ENCODE measurements around the gene PAPOLA. TPM values are rescaled to one million over a fixed set of nuclear protein-coding genes. Genes with fewer than 3 reads are reported as not detected.
"Not testable (repeated sequence)": the region's sequence is repeated elsewhere in the genome, so short reads cannot be mapped to it uniquely, and the experiment has no call there.

The PAPOLA gene
- polyA plus RNA-seq (ENCODE audit: insufficient read length in 4 of 4) = 100 to 1,000 TPM; 183 to 245 (median 225) TPM

DNA sequence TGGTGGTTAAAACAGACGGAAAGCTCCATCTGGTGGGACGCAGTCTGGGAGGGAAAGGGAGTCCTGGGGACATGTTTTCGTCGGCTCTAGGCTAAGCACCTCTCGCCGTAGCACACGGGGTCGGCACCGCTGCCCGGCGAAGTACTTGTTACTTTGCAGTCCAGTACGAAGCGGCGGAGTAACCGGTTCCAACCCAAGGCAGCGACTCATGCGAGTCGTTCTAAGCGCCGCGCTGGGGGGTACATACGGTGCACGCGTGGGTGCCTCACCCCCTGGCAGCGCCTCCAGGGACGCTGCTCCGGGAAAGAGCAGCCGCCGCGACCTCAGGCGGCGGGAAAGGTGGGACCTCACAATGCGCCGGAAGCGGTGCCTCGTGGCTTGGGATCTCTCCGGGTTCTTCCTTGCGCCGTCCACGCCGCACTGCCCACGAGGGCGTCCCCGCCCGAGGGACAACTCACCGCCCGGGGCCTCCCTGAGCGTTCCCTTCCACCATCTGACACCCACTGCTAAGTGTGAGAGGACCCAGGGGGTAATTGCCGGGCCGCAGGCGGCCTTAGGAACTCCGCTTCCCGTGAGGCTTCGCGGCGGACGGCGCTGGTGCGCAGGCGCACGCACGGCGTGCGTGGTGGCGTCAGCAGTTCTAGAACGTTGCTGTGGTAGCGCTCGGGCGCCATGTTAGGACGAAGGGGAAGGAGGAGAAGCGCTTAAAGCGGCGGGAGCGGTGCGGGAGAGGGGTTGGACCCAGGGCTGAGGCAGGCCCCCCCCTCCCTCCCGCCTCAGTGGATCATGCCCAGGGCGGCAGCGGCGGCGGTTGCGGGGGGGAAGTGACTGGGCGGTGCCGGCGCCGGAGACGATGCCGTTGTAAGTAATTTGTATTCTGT, at the start of gene PAPOLA:
TSS of gene PAPOLA (plus strand) at position 643 of the 881 bp plus-strand sequence. CDS start at position 854, 211 bp downstream.
- DNase-seq (ENCODE audit: low read depth in 4 of 4, low spot score in 3 of 4) = peak; percentile 93 to 98 (median 93)

DNA sequence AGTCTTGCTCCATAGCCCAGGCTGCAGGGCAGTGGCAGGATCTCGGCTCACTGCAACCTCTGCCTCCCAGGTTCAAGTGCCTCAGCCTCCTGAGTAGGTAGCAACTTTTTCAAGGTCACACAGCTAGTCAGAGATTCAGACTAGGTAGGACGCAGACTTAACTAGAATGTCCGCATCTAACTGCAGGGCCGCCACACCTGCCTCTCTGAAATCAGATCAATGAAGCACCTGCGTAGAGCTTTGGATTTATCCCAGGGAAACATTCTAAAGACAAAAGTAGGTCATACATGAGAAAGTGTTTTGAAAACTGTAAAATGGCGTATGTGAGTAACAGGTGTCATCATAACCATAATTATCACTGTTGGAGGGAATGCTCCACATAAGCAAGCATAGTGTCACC, 49.5 kb upstream of the PAPOLA start:
- no peak for DNase-seq (ENCODE audit: low read depth in 4 of 4, low spot score in 3 of 4)

DNA sequence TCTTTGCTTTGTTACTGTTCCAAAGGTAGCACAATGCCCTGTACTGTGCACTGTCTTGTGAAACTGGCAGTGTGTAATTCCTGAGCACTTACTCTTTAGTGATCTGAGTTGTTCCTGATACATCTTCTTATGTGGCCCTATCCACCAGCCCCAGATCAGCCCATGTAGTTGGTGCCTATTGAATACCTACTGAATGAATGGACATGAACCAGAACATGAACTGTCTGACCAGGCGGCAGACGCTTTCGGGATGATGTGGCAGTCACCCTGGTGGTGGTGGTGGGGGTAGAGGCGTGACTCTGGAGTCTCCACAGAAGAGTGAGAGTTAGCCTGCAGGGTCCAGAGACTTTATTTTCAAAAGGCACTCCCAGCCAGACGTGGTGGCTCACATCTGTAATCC, 46.6 kb upstream of the PAPOLA start:
- no peak for DNase-seq (ENCODE audit: low read depth in 4 of 4, low spot score in 3 of 4)

DNA sequence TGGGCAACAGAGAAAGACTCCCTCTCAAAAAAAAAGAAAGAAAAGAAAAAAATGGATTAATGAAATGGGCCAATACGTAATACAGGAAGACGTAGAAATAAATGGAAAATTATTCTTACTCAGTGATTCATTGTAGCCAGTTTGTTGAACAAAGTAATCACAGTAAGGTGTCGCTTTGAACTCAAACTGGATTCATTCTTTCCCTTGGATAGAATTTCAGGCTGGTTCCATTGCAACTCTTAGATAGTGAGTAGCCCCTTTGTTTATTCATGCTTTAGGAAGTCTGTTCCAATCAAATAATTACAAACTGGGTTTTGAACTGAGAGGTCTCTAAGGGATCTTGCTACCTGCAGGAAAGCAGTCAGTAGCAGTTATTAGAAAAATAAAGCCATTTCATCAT, 42.3 kb upstream of the PAPOLA start:
- DNase-seq (ENCODE audit: low read depth in 4 of 4, low spot score in 3 of 4) = no peak

DNA sequence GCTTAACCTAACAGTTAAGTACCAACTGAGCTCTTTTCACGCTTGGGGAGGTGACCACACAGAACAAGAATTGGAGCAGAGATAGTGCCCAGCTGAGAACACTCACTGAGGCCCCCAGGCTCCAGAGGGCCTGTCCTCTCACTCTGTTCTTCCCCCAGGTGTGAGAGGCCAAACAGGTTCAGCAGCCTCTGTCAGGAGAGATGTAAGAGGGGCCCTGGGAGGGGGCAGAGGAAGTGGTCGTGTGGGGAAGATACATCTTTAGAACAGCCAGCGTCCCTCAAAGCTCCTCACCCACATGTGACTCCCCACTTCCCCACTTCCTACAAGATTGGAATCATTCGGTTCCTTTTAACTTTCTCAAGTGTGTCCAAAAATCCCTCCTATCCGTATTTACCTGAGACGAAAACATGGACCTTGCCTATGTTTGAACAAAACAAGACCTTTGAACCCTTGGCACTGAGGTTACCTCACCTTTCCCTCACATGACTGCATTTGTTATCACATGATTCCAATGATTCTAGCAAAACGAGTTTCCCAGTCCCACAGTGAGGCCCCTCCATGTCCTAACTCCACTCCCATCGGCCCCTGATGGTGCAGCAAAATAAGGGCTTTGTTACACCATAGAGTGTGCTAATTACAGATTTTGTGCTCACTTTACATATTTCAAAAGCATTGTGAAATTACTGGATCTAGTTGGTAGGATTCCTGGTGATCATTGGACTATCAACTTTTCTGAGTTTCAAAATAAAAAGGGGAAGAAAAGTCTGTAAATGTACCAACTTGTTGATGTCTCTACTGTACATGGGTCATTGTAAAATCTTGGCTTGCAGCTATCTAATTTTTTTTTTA, 40.0 kb upstream of the PAPOLA start:
- no peak for DNase-seq (ENCODE audit: low read depth in 4 of 4, low spot score in 3 of 4)

DNA sequence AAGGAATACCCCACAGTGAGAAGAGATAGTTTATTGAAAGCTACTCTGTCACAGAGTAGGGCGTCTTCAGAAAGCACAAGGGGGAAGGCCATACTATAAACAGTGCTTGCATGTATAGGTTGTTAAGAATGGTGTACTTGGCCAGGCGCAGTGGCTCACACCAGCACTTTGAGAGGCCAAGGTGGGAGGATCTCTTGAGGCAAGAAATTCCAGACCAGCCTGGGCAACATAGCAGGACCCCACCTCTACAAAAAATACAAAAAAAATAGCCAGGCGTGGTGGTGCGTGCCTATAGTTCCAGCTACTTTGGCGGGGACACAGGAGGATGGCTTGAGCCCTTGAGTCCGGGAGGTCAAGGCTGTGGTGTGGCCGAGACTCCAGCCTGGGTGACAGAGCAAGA, 38.0 kb upstream of the PAPOLA start:
- DNase-seq (ENCODE audit: low read depth in 4 of 4, low spot score in 3 of 4) = no peak

DNA sequence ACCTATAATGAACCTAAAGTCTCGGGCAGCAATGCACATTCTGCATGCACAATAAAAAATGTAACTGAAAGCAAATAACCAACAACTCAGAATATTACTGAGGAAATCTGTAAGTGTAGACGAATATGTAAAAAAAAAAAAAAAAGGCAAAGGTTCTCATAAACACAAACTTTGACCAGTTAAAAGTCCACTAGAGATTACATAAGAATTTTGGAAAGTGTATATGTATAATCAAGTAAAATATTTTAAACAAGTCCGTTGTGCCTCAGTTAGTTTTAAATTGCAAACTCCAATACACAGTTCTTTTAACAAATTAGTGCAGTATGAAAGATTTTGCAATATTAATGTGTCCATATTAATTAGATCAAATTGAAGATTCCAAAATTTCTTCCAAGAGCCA, 35.3 kb upstream of the PAPOLA start:
- DNase-seq (ENCODE audit: low read depth in 4 of 4, low spot score in 3 of 4) = no peak

DNA sequence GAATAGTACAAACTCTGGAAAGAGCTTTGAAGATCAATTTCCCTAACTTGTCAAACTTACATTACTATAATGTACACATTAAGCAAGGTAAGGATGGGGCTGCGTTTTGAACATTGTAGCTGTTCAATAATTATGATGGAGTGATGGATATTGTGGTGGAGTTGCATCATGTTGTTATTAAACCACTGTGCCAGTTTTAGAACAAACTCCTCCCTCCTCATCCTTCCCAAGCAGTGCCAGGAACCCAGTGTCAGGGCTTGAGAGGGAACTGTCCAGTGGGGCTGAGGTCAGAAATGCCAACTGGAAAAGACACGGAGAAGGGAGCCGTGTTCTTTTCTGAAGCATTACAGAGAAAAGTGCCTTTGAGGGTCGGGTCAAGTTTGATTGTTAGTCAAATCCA, 31.9 kb upstream of the PAPOLA start:
- DNase-seq (ENCODE audit: low read depth in 4 of 4, low spot score in 3 of 4) = no peak

DNA sequence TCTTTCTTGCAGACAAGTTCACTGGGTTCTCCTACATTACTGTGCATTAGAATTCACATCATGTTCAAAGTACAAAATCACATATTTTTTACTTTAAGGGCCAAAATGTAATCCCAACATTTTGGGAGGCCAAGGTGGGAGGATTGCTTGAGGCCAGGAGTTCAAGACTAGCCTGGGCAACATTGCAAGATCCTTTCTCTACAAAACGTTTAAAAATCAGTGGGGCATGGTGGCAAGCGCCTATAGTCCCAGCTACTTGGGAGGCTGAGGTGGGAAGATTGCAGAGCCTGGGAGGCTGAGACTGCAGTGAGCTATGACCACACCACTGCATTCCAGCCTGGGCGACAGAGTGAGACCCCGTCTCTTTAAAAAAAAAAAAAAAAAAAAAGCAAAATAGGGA, 31.2 kb upstream of the PAPOLA start:
- DNase-seq (ENCODE audit: low read depth in 4 of 4, low spot score in 3 of 4) = not testable (repeated sequence)

DNA sequence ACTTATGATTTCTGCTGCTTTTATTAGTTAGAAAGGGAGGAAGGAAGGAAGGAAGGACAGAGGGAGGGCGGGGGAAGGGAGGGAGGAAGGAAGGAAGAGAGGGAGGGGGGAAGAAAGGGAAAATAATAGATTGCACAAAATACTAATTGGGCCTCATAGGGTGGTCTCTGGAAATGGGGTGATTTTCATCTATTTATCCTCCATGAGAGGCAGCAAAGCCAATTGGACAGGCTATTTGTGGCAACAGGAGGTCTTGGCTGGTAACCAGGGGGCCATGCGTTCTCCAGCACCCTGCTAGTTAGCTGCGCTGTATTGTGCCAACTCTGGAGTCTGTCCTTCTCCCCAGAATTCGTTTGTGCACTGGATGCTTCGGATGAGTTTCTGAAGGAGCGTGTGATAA, 24.1 kb upstream of the PAPOLA start:
- no peak for DNase-seq (ENCODE audit: low read depth in 4 of 4, low spot score in 3 of 4)

DNA sequence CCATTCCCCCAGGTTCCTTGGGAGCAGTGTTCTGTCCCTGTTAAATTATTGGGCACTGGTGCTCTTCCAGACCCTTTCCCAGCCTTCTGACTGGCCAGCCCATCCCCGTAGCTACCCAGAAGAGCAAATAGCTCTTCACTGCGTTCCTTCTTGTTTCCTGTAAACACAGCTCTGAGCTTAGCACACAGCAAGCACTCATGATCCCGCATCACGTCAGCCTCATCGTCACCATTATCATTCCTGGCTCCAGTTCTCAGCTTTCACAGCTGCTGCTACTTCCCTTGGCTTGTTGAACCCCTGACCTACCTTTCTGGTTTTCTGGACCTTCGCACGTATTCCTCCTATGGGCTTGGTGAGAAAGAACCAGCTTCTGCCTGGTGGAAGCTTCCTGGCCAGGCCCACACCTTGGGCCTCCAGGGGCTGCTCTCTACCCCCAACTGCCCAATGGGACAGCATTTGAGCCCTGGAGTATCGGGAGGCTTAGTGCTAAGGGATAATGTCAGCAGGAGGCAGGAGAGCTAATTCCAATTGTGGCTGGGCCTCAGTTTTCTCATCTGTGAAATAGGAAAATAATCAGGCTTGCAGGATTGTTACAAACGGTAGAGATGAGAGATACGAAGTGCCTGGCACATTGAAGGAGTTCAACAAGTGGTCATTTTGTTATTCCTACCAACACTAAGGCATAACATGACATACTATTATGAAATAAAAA, 22.6 kb upstream of the PAPOLA start:
- no peak for DNase-seq (ENCODE audit: low read depth in 4 of 4, low spot score in 3 of 4)

DNA sequence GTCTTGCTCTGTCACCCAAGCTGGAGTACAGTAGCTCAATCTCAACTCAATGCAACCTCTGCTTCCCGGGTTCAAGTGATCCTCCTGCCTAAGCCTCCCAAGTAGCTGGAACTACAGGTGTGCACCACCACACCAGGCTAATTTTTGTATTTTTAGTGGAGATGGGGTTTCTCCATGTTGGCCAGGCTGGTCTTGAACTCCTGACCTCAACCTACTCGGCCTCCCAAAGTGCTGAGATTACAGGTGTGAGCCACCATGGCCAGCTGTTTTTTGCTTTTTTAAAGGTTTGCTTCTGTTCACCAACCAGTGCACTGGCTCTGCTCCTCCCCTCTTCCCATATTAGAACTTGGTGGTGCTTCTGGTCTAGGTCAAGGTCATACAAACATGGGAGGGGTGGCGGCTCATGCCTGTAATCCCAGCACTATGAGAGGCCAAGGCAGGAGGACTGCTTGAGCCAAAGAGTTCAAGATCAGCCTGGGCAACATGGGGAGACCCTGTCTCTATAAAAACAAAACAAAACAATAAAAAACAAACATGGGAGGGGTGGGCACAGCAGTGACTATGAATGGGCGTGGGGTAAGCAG, 20.4 kb upstream of the PAPOLA start:
- no peak for DNase-seq (ENCODE audit: low read depth in 4 of 4, low spot score in 3 of 4)

DNA sequence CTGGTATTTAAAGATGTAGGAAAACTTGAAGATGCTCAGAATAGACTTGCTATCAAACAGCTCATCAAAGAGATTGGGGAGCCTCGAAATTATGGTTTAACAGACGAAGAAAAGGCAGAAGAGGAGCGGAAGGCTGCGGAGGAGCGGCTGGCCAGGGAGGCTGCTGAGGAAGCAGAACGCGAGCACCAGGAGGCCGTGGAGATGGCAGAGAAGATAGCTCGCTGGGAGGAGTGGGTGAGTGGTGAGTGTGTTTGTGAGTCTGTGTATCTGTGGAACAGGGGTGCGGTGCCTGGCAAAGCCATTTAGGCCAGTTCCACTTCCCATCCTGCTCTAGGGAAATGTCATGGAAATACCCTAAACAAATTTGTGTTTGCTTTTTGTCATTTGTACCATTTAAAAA, 19.2 kb upstream of the PAPOLA start:
- DNase-seq (ENCODE audit: low read depth in 4 of 4, low spot score in 3 of 4) = no peak

DNA sequence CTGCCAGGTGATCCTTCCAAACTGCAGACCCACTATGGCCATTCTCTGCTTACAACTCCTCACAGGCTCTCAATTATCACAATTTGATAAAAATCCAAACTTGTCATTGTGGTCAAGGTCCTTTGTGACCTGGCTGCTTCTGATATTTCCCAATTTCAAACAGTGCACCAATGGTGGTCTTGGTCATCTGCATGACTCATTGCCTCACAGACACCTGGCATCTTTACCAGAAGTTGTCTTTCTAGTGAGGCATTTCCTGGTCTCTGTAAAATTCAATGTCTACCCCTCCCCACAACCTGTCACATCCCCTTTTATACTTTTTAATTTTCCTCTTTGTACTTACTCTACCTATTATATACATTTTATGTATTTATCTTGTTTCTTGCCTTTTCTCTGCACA, 17.8 kb upstream of the PAPOLA start:
- DNase-seq (ENCODE audit: low read depth in 4 of 4, low spot score in 3 of 4) = no peak

DNA sequence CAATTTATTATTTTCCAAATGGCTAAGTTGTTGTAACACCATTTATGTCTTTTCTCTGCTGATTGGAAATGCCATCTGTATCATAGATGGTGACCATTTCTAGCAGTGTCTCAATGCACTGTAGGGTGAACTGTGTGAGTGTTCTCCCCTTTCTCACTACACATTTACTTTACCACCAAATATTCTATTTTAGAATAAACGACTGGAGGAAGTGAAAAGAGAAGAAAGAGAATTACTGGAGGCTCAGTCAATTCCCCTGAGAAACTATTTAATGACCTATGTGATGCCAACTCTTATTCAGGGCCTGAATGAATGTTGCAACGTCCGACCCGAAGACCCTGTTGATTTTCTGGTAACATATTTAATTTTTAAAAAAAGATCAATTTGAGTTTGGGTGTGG, 15.5 kb upstream of the PAPOLA start:
- DNase-seq (ENCODE audit: low read depth in 4 of 4, low spot score in 3 of 4) = no peak

DNA sequence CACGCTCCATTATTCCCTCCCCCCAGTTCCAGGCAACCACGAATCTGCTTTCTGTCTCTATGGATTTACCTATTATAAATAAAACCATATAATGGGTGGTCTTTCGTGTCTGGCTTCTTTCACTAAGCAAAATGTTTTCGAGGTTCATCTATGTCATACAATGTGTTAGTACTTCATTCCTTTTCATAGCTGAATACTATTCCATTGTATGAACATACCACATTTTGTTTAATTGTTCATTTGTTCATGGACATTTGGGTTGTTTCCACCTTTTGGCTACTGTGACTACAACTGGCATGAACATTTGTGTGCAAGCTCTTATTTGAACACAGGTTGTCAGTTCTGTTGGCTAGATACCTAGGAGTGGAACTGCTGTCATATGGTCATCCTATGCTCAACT, 12.9 kb upstream of the PAPOLA start:
- DNase-seq (ENCODE audit: low read depth in 4 of 4, low spot score in 3 of 4) = no peak

DNA sequence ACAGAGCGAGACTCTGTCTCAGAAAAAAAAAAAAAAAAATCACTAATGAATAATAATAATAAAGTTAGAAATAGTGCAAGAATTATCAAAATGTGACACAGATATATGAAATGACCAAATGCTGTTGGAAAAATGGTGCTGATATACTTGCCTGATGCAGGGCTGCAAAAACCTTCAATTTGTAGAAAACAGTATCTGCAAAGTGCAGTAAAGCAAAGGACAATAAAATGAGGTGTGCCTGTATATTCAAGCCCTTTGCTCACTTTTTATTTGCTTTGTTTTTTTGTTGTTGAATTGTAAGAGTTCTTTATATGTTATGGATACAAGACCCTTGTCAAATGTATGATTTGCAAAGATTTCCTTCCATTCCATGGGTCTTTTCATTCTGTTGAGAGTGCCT, 9.0 kb upstream of the PAPOLA start:
- DNase-seq (ENCODE audit: low read depth in 4 of 4, low spot score in 3 of 4) = no peak

DNA sequence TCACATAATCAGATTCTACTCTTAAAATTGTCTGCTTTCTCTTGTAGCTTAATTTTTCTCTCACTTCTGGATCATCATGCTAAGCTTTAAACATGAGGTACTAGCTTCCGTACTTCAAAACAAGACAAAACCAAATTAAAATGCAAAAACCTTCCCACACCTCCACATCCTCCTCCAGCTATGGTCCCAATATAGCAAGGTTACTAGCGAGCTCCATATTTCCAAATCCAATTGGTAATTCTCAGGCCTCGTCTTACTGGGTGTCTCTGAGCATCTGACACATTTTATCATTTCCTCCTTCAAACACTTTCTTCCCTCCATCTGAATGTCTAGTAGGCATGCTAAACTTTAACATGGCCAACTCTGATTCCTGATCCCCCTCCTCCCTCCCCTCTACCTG, 7.9 kb upstream of the PAPOLA start:
- no peak for DNase-seq (ENCODE audit: low read depth in 4 of 4, low spot score in 3 of 4)

DNA sequence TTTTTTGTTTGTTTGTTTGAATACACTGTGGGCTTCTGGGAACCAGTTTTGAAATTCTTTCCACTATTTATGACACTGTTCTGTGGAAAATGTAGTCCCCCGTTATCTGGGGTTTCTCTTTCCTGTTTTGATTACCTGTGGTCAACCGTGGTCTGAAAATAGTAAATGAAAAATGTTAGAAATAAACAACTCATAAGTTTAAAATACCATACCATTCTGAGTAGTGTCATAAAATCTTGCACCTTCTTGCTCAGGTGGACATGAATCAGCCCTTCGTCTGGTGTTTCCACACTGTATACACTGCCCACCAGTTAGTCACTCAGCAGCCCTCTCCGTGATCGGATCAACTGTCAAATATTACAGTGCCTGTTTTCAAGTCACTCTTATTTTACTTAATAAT, 5.1 kb upstream of the PAPOLA start:
- no peak for DNase-seq (ENCODE audit: low read depth in 4 of 4, low spot score in 3 of 4)

DNA sequence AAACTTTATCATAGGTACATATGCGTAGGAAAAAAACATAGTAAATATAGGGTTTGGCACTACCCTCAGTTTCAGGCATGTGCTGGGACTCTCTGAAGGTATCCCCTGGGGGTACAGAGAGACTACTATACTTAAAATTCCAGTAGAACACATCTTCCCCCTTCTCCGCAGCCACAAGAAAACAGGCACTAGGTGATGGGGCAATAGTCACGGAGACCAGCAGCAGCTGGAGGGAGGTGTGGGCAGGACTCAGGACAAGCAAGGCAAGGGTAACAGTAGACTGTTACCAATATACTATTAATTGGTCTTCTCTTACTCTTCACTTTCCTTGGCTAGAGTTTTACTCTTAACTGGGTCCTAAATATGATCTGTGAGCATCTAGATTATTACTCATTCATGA, 4.6 kb upstream of the PAPOLA start:
- no peak for DNase-seq (ENCODE audit: low read depth in 4 of 4, low spot score in 3 of 4)
